Activated naive CD8-positive, alpha-beta T cell treated with anti-CD3 and anti-CD28 coated beads, Interleukin-2, amount 50 U/mL, for 24 hours (primary cell): Measurements from ENCODE around the gene ABCC1.

Experiments
- ATAC-seq: fragments of 150-1000 bp; cut with Tn5 transposase; one replicate; pipeline ENCODE4 v1.10.0; 2021
- DNase-seq: peaks from one replicate; pipeline ENCODE4 v3.0.0; 2021
- H3K27ac Mint-ChIP-seq: one replicate; pipeline ENCODE4 v1.8.0; 2021; ENCODE audit warnings: mild to moderate bottlenecking, mixed read lengths
- H3K27me3 Mint-ChIP-seq: one replicate; pipeline ENCODE4 v1.8.0; 2021; ENCODE audit warnings: mixed read lengths
- H3K36me3 Mint-ChIP-seq: one replicate; pipeline ENCODE4 v1.8.0; 2021; ENCODE audit warnings: low read depth, mixed read lengths
- H3K4me1 Mint-ChIP-seq: one replicate; pipeline ENCODE4 v1.8.0; 2021; ENCODE audit warnings: mixed read lengths
- H3K4me3 Mint-ChIP-seq: one replicate; pipeline ENCODE4 v1.8.0; 2021; ENCODE audit warnings: mild to moderate bottlenecking, moderate library complexity, mixed read lengths
- H3K9me3 Mint-ChIP-seq: one replicate; pipeline ENCODE4 v1.8.0; 2021; ENCODE audit warnings: mixed read lengths

The ABCC1 gene

GRCh38 chr16:16124974-16125373 is 175.6 kb downstream of the ABCC1 start:
- Mint-ChIP-seq H3K36me3 (peaks cover 68% of the 10 kb centered on the region), H3K27me3 (no peaks in the 10 kb centered on the region), H3K9me3 (peaks cover 11% of the 10 kb centered on the region), H3K4me1 (no peaks in the 10 kb centered on the region), H3K27ac (peak overlapping the region; percentile 44), H3K4me3 (no peak overlapping the region)
- ATAC-seq = no peak
- no peak for DNase-seq

GRCh38 chr16:16126896-16127295 is 177.5 kb downstream of the ABCC1 start:
- ATAC-seq = no peak
- Mint-ChIP-seq H3K36me3 (peaks cover 60% of the 10 kb centered on the region), H3K4me1 (no peaks in the 10 kb centered on the region), H3K27ac (peak overlapping the region; percentile 12), H3K9me3 (peaks cover 11% of the 10 kb centered on the region), H3K4me3 (no peak overlapping the region), H3K27me3 (no peaks in the 10 kb centered on the region)
- DNase-seq = no peak

GRCh38 chr16:16127469-16128116 is 178.2 kb downstream of the ABCC1 start:
- DNase-seq (peak; percentile 70), ATAC-seq (peak; percentile 81)
- H3K4me1 Mint-ChIP-seq = no peaks in the 10 kb centered on the region
- no peak overlapping the region for H3K4me3 Mint-ChIP-seq
- H3K36me3 Mint-ChIP-seq = peaks cover 57% of the 10 kb centered on the region
- no peaks in the 10 kb centered on the region for H3K27me3 Mint-ChIP-seq
- peaks cover 11% of the 10 kb centered on the region for H3K9me3 Mint-ChIP-seq
- H3K27ac Mint-ChIP-seq = no peak overlapping the region

- Mint-ChIP-seq H3K27ac (no peak overlapping the region), H3K36me3 (peaks cover 47% of the 10 kb centered on the region), H3K4me1 (no peaks in the 10 kb centered on the region), H3K27me3 (no peaks in the 10 kb centered on the region), H3K4me3 (no peak overlapping the region), H3K9me3 (no peaks in the 10 kb centered on the region)
- no peak for ATAC-seq
- DNase-seq = no peak
These were observed 181.8 kb downstream of the ABCC1 start for GRCh38 chr16:16131204-16131603.

- Mint-ChIP-seq H3K36me3 (peaks cover 50% of the 10 kb centered on the region), H3K4me3 (no peak overlapping the region), H3K27ac (no peak overlapping the region), H3K27me3 (no peaks in the 10 kb centered on the region), H3K4me1 (no peaks in the 10 kb centered on the region), H3K9me3 (no peaks in the 10 kb centered on the region)
- ATAC-seq = no peak
- DNase-seq = no peak
These were observed 182.2 kb downstream of the ABCC1 start for GRCh38 chr16:16131659-16132058.

- Mint-ChIP-seq H3K27ac (peak overlapping the region; percentile 46), H3K4me3 (no peak overlapping the region), H3K27me3 (no peaks in the 10 kb centered on the region), H3K36me3 (peaks cover 60% of the 10 kb centered on the region), H3K9me3 (no peaks in the 10 kb centered on the region), H3K4me1 (no peaks in the 10 kb centered on the region)
- no peak for DNase-seq
- no peak for ATAC-seq
These were observed 184.7 kb downstream of the ABCC1 start for GRCh38 chr16:16133943-16134604.

- ATAC-seq = no peak
- Mint-ChIP-seq H3K4me3 (no peak overlapping the region), H3K27ac (no peak overlapping the region), H3K27me3 (no peaks in the 10 kb centered on the region), H3K36me3 (peaks cover 63% of the 10 kb centered on the region), H3K4me1 (no peaks in the 10 kb centered on the region), H3K9me3 (no peaks in the 10 kb centered on the region)
- no peak for DNase-seq
These were observed 187.2 kb downstream of the ABCC1 start for GRCh38 chr16:16136588-16136987.

- H3K27me3 Mint-ChIP-seq = no peaks in the 10 kb centered on the region
- ATAC-seq = no peak
- DNase-seq = no peak
- H3K36me3 Mint-ChIP-seq = peaks cover 62% of the 10 kb centered on the region
- no peaks in the 10 kb centered on the region for H3K4me1 Mint-ChIP-seq
- no peak overlapping the region for H3K27ac Mint-ChIP-seq
- H3K4me3 Mint-ChIP-seq = no peak overlapping the region
- H3K9me3 Mint-ChIP-seq = no peaks in the 10 kb centered on the region
These were observed 187.7 kb downstream of the ABCC1 start for GRCh38 chr16:16137110-16137509.

GRCh38 chr16:16138034-16138635 is 188.7 kb downstream of the ABCC1 start:
- no peak overlapping the region for H3K27ac Mint-ChIP-seq
- DNase-seq (no peak), ATAC-seq (no peak)
- H3K27me3 Mint-ChIP-seq = no peaks in the 10 kb centered on the region
- H3K4me1 Mint-ChIP-seq = no peaks in the 10 kb centered on the region
- no peaks in the 10 kb centered on the region for H3K9me3 Mint-ChIP-seq
- no peak overlapping the region for H3K4me3 Mint-ChIP-seq
- H3K36me3 Mint-ChIP-seq = peaks cover 59% of the 10 kb centered on the region

GRCh38 chr16:16139061-16139460 is 189.6 kb downstream of the ABCC1 start:
- ATAC-seq (no peak), DNase-seq (no peak)
- no peaks in the 10 kb centered on the region for H3K27me3 Mint-ChIP-seq
- no peak overlapping the region for H3K27ac Mint-ChIP-seq
- no peaks in the 10 kb centered on the region for H3K4me1 Mint-ChIP-seq
- H3K36me3 Mint-ChIP-seq = peaks cover 58% of the 10 kb centered on the region
- H3K9me3 Mint-ChIP-seq = no peaks in the 10 kb centered on the region
- H3K4me3 Mint-ChIP-seq = no peak overlapping the region

GRCh38 chr16:16139806-16140205 is 190.4 kb downstream of the ABCC1 start:
- H3K4me3 Mint-ChIP-seq = no peak overlapping the region

GRCh38 chr16:16140537-16140936 is 191.1 kb downstream of the ABCC1 start:
- ATAC-seq (no peak), DNase-seq (no peak)
- no peaks in the 10 kb centered on the region for H3K9me3 Mint-ChIP-seq
- no peaks in the 10 kb centered on the region for H3K27me3 Mint-ChIP-seq
- H3K4me1 Mint-ChIP-seq = no peaks in the 10 kb centered on the region
- H3K27ac Mint-ChIP-seq = no peak overlapping the region
- no peak overlapping the region for H3K4me3 Mint-ChIP-seq
- peaks cover 53% of the 10 kb centered on the region for H3K36me3 Mint-ChIP-seq

More at GRCh38 chr16:16139806-16140205, 190.4 kb downstream of the ABCC1 start:
- ATAC-seq (no peak), DNase-seq (no peak)
- Mint-ChIP-seq H3K27ac (no peak overlapping the region), H3K27me3 (no peaks in the 10 kb centered on the region), H3K9me3 (no peaks in the 10 kb centered on the region), H3K36me3 (peaks cover 60% of the 10 kb centered on the region), H3K4me1 (no peaks in the 10 kb centered on the region)

- Mint-ChIP-seq H3K4me1 (no peaks in the 10 kb centered on the region), H3K9me3 (no peaks in the 10 kb centered on the region), H3K27ac (no peak overlapping the region), H3K36me3 (peaks cover 48% of the 10 kb centered on the region), H3K27me3 (no peaks in the 10 kb centered on the region), H3K4me3 (no peak overlapping the region)
- no peak for ATAC-seq
- no peak for DNase-seq
These were observed 191.7 kb downstream of the ABCC1 start for GRCh38 chr16:16141141-16141540.

- Mint-ChIP-seq H3K27me3 (no peaks in the 10 kb centered on the region), H3K27ac (no peak overlapping the region), H3K36me3 (peaks cover 42% of the 10 kb centered on the region), H3K9me3 (no peaks in the 10 kb centered on the region), H3K4me1 (no peaks in the 10 kb centered on the region), H3K4me3 (no peak overlapping the region)
- no peak for ATAC-seq
- no peak for DNase-seq
These were observed 192.5 kb downstream of the ABCC1 start for GRCh38 chr16:16141784-16142396.
